LNCaP clone FGC (cell line): ENCODE results near the gene CEP162.
"Not testable (repeated sequence)": the region's sequence is repeated elsewhere in the genome, so short reads cannot be mapped to it uniquely, and the experiment has no call there.

Experiments
- DNase-seq: peaks from one replicate; pipeline ENCODE4 v3.0.0-alpha.2; 2011; ENCODE audit warnings: low read depth
- H3K4me3 ChIP-seq: 2 replicates; pipeline ENCODE4 v1.5.1; 2011; ENCODE audit warnings: mild to moderate bottlenecking, low read depth, low read length, control low read depth
- TF ChIP-seq, protein P1 (sequence below): IDR thresholded peaks from 2 replicates; pipeline ENCODE4 v1.5.1; 2012; ENCODE audit warnings: mild to moderate bottlenecking; ENCODE audit not compliant: control insufficient read depth, insufficient read depth; ENCODE audit errors: extremely low read depth

Gene CEP162

DNA sequence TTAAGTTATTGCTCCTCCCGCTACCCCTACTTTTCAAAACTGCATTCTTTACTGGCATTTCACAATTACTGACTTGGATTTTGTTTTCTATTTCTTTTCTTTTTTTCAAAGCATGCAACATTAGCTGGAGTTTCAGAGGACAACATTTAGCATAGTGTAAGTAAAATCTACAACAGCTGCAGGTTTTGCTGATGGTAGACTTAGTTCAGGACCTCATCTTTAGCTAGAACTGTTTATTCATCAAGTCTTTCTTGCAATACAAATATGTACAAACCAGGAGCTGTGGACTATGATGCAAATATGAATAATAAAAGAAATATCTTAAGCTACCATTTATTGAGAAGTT is 728 bp upstream of the CEP162 start:
- no peak for DNase-seq
- H3K4me3 ChIP-seq, result peak overlapping the region; percentile 91
- TF ChIP-seq, protein P1, sequence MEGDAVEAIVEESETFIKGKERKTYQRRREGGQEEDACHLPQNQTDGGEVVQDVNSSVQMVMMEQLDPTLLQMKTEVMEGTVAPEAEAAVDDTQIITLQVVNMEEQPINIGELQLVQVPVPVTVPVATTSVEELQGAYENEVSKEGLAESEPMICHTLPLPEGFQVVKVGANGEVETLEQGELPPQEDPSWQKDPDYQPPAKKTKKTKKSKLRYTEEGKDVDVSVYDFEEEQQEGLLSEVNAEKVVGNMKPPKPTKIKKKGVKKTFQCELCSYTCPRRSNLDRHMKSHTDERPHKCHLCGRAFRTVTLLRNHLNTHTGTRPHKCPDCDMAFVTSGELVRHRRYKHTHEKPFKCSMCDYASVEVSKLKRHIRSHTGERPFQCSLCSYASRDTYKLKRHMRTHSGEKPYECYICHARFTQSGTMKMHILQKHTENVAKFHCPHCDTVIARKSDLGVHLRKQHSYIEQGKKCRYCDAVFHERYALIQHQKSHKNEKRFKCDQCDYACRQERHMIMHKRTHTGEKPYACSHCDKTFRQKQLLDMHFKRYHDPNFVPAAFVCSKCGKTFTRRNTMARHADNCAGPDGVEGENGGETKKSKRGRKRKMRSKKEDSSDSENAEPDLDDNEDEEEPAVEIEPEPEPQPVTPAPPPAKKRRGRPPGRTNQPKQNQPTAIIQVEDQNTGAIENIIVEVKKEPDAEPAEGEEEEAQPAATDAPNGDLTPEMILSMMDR, result no peak

DNA sequence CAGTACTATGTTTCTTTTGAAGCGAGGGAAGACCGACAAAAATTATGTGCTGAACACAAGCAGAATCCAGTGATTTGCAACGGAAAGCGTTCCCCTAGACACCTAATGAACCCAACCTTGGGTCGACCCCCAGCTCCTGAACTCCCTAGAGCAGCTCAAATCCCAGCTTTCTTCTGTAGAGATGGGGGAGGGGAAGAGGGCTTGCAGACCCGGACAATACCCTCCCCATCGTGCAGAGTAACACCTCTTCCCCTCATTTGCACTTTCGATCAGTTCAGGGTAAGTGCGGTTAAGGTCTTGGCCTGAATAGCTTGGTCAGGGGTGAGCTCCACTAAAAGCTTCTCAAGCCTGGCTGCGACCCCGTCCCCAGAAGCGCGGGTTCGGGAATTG is 404 bp downstream of the CEP162 start:
- peak overlapping the region; percentile 91 for H3K4me3 ChIP-seq
- DNase-seq, result no peak
- TF ChIP-seq, protein P1, result no peak

DNA sequence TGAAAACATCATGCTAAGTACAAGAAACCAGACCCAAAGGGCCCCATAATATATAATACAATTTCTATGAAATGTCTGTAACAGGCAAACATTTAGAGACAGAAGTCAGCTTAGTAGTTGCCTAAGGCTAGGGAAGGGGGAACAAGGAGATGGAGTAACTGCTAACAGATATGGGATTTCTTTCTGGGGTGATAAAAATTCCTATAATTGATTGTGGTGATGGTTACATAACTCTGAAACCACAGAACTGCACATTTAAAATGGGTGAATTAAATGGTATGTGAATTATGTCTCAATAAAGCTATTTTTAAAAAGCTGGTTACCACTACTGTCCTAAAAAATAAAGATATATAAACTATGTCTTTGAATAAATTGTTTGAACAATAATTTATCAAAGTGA is 3.2 kb downstream of the CEP162 start:
- DNase-seq, result no peak
- TF ChIP-seq, protein P1, result no peak
- no peak overlapping the region for H3K4me3 ChIP-seq

DNA sequence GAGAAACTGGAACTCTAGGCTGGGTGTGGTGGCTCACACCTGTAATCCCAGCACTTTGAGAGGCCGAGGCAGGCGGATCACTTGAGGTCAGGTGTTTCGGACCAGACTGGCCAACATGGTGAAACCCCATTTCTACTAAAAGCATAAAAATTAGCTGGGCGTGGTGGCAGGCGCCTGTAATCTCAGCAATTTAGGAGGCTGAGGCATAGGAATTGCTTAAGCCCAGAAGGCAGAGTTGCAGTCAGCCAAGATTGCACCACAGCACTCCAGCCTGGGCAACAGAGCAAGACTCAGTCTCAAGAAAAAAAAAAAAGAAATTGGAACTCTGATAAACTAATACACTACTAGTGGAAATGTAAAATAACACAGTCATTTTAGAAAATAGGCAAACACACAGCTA is 3.8 kb downstream of the CEP162 start:
- not testable (repeated sequence) for DNase-seq

DNA sequence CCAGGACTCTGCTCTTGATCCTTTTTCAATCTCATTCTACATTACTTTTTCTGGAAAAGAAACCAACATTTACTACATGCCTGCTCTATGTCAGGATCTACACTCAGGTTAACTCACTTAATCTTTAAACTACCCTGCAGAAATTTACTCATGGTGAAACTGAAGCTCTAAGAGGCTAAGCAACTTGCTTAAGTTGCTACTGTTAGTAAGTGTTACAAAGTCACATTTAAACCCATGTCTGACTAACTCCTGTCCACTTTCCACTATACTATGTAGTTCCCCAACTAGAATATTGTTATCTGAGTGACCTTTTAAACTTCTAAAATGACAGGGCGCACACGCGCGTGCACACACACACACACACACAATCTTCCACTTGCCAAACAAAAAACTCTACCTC is 5.0 kb downstream of the CEP162 start:
- no peak overlapping the region for H3K4me3 ChIP-seq
- DNase-seq, result no peak
- TF ChIP-seq, protein P1, result no peak

More for the DNA sequence above, 3.8 kb downstream of the CEP162 start:
- H3K4me3 ChIP-seq, result not testable (repeated sequence)

DNA sequence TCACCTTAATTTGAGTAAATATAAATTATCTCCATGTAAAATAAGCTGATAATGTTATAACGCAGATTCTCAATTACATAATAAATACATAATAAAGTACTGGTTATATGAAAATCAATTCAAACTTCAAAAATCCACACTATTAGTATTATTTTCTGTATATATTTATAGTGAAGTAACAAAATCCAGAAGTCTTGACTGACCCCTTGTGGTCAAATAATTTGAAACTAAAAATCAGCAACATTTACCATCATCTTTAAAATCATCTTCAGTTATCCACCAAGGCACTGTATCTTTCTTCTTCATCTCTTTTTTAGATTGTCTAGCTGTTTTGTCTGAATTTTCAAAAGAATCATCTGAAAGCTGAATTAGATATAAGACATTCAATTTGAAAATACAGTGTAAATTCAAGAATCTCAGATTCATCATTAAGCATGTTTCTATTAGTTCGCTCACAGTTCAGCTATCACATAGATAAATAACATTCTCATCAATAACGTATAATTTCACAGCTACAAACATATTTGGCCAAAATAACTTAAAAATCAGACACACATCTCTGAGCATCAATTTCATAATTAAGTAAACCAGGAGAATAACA is 6.5 kb downstream of the CEP162 start:
- DNase-seq, result peak; percentile 3
- TF ChIP-seq, protein P1, result peak; percentile 45
- H3K4me3 ChIP-seq, result no peak overlapping the region

DNA sequence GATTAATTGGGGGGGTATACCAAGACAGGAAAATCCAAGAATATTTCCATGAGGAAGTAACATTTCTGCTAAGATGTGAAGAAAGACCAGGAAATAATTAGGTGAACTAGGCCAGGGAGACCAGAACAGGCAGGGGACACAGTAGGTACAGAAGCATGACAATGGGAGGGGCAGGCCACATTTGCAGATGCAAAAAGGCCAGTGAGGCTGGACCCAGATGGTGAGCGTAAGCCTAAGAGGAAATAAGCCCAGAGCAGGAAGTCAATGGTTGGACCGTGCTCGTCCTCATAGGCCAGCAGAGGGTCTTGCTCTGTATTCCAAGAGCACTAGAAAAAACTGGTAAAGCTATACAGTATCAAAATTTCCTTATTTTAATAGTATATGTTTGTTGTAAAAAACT is 9.4 kb downstream of the CEP162 start:
- no peak overlapping the region for H3K4me3 ChIP-seq
- TF ChIP-seq, protein P1, result no peak
- DNase-seq, result no peak
